ENCODE measurements around the gene PYGO1.
"Not testable (repeated sequence)": the region's sequence is repeated elsewhere in the genome, so short reads cannot be mapped to it uniquely, and the experiment has no call there.

Gene PYGO1

DNA sequence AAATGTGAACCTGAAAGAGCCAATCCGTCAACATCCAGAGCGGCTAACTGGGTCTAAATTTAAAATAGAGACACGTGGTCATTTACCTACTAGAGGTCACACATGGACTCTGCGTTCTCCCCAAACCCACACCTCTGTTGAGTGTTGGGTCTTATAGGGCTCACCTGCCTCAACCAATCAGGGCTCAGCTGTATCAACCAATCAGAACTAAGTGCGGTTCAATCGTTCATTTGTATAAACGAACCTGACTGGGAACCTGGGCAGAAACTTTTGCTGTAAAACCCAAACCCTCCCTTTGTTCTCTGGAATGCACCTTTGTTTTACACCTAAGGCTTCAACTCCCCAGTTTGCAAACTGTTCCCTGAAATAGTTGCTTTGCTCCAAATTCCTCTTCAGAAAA, 89.0 kb downstream of the PYGO1 start:
- DNase-seq, result no peak

DNA sequence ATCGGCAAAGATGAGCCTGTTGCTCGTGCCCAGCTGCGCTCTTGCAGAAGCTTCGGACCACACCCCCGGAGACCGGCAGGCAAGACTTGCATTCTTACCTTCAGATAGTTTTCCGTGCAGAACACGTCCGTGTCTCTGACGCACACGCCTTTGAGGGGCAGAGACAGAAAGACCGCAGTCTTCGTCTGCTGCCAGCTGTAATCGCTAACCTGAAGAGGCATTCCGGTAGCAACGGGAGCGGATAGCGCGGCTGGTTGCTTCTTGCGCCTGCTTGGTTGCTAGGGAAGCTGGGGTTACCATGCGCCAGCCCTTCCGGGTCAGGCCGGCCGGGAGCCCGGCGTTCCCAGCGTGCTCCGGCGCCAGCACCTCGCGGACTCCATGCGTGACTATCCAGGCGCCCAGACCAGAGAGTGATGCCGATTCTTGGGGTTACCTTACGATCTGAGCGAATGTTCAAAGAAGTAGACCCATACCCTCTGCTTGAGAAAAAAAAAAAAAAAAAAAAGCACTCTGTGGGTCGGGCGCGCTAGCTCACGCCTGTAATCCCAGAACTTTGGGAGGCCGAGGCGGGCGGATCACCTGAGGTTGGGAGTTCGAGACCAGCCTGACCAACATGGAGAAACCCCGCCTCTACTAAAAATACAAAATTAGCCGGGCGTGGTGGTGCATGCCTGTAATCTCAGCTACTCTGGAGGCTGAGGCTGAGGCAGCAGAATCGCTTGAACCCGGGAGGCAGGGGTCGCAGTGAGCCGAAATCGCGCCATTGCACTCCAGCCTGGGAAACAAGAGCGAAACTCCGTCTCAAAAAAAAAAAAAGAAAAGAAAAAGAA, 89.8 kb downstream of the PYGO1 start:
- peak; percentile 78 for DNase-seq

DNA sequence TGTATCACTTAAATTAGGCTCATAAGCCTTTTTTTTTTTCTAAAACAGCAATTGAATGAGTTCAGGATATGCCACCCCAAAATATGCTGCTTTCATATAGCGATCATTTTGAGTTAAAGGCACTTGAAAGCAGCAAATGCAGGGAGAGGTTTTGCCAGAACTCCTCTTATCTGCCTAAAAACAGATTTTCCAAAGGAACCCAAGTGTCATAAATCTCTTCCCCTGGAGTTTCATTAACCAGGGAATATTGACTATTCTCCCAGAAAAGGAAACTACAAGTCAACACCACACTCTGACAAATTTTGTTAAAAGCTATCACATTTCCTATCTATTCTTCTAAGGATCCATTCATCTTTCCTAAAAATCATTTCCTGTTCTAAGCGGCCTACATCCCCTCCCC, 91.4 kb downstream of the PYGO1 start:
- no peak for DNase-seq

DNA sequence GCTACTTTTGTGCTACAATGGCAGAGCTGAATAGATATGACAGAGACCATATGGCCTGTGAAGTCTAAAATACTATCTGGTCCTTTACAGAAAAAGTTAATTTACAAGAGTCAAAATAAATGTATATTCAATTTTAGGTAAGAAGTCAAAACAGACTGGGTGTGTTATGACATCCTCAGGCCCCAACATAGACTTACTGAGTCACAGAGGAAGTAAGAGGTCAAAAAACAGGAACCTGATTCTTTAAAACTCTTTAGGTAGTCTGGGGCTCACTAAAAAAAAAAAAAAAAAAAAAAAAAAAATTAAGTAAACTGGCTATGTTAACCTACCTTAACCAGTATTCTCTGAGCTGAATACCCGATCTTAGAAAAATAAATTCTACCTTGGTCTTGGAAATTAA, 93.2 kb downstream of the PYGO1 start:
- no peak for DNase-seq

DNA sequence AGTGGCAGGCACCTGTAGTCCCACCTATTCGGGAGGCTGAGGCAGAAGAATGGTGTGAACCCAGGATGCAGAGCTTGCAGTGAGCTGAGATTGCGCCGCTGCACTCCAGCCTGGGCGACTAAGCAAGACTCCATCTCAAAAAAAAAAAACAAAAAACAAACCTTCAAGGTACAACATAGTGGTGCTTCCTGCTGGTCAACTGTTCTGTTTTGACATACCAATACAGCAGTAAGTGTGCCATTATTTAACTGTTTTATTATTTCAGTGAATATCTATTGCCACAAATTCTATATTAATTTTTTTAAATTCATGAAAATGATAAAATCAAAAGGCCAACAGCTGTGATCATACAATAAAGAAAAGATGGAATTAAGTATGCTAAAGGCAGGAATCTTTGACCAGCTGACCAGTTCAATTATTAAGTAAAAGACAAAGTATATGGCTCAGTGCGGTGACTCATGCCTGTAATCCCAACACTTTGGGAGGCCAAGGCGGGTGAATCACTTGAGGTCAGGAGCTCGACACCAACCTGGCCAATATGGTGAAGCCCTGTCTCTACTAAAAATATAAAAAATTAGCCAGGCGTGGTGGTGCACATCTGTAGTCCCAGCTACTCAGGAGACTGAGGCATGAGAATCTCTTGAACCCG, 99.1 kb downstream of the PYGO1 start:
- not testable (repeated sequence) for DNase-seq
